ENCODE data around the gene CCRL2. TPM values are rescaled to one million over a fixed set of nuclear protein-coding genes. Genes with fewer than 3 reads are reported as not detected.

The CCRL2 gene
- total RNA-seq, 1 donor from 2014 or later: not detected

GRCh38 chr3:46395766-46396530, 11.1 kb upstream of the CCRL2 start:
- peaks cover 13% of the 10 kb centered on the region for H3K27me3 Mint-ChIP-seq (ENCODE audit: low read depth)
- no peak for TF ChIP-seq CTCF (IDR thresholded peaks at IDR 0.05)

GRCh38 chr3:46397111-46397510, 9.9 kb upstream of the CCRL2 start:
- Mint-ChIP-seq H3K4me3 (ENCODE audit: unreplicated experiment) (no peak overlapping the region), H3K27me3 (ENCODE audit: low read depth) (peaks cover 13% of the 10 kb centered on the region), H3K9me3 (ENCODE audit: low read depth) (no peaks in the 10 kb centered on the region), H3K4me1 (ENCODE audit: low read depth) (no peaks in the 10 kb centered on the region), H3K36me3 (ENCODE audit: low read depth) (no peaks in the 10 kb centered on the region), H3K27ac (ENCODE audit: unreplicated experiment) (no peak overlapping the region)
- no peak for TF ChIP-seq CTCF (IDR thresholded peaks at IDR 0.05)
- no peak for DNase-seq (ENCODE audit: low spot score)

More at GRCh38 chr3:46395766-46396530, 11.1 kb upstream of the CCRL2 start:
- Mint-ChIP-seq H3K27ac (ENCODE audit: unreplicated experiment) (no peak overlapping the region), H3K36me3 (ENCODE audit: low read depth) (no peaks in the 10 kb centered on the region), H3K4me1 (ENCODE audit: low read depth) (no peaks in the 10 kb centered on the region), H3K9me3 (ENCODE audit: low read depth) (no peaks in the 10 kb centered on the region), H3K4me3 (ENCODE audit: unreplicated experiment) (no peak overlapping the region)
- DNase-seq (ENCODE audit: low spot score): no peak

- no peak for TF ChIP-seq CTCF (IDR thresholded peaks at IDR 0.05)
- no peaks in the 10 kb centered on the region for H3K36me3 Mint-ChIP-seq (ENCODE audit: low read depth)
- no peaks in the 10 kb centered on the region for H3K9me3 Mint-ChIP-seq (ENCODE audit: low read depth)
Measured at GRCh38 chr3:46398186-46398955, 8.7 kb upstream of the CCRL2 start.

GRCh38 chr3:46399098-46399497, 8.0 kb upstream of the CCRL2 start:
- Mint-ChIP-seq H3K27me3 (ENCODE audit: low read depth) (peaks cover 12% of the 10 kb centered on the region), H3K27ac (ENCODE audit: unreplicated experiment) (no peak overlapping the region), H3K4me3 (ENCODE audit: unreplicated experiment) (no peak overlapping the region), H3K4me1 (ENCODE audit: low read depth) (no peaks in the 10 kb centered on the region), H3K36me3 (ENCODE audit: low read depth) (no peaks in the 10 kb centered on the region), H3K9me3 (ENCODE audit: low read depth) (no peaks in the 10 kb centered on the region)
- no peak for TF ChIP-seq CTCF (IDR thresholded peaks at IDR 0.05)
- DNase-seq (ENCODE audit: low spot score): no peak

More at GRCh38 chr3:46398186-46398955, 8.7 kb upstream of the CCRL2 start:
- no peak overlapping the region for H3K27ac Mint-ChIP-seq (ENCODE audit: unreplicated experiment)
- H3K4me1 Mint-ChIP-seq (ENCODE audit: low read depth): no peaks in the 10 kb centered on the region
- no peak for DNase-seq (ENCODE audit: low spot score)
- H3K27me3 Mint-ChIP-seq (ENCODE audit: low read depth): peaks cover 10% of the 10 kb centered on the region
- H3K4me3 Mint-ChIP-seq (ENCODE audit: unreplicated experiment): no peak overlapping the region

GRCh38 chr3:46399557-46399956, 7.5 kb upstream of the CCRL2 start:
- H3K4me3 Mint-ChIP-seq (ENCODE audit: unreplicated experiment): no peak overlapping the region
- no peak for DNase-seq (ENCODE audit: low spot score)
- no peak for TF ChIP-seq CTCF (IDR thresholded peaks at IDR 0.05)
- H3K27ac Mint-ChIP-seq (ENCODE audit: unreplicated experiment): no peak overlapping the region
- H3K36me3 Mint-ChIP-seq (ENCODE audit: low read depth): no peaks in the 10 kb centered on the region
- H3K27me3 Mint-ChIP-seq (ENCODE audit: low read depth): peaks cover 8% of the 10 kb centered on the region
- no peaks in the 10 kb centered on the region for H3K4me1 Mint-ChIP-seq (ENCODE audit: low read depth)
- no peaks in the 10 kb centered on the region for H3K9me3 Mint-ChIP-seq (ENCODE audit: low read depth)
